LNCaP clone FGC (cell line): ENCODE results near the gene PODXL.
"Not testable (repeated sequence)": the region's sequence is repeated elsewhere in the genome, so short reads cannot be mapped to it uniquely, and the experiment has no call there.

ENCODE experiments used
- DNase-seq: peaks from one replicate; pipeline ENCODE4 v3.0.0-alpha.2; 2011; ENCODE audit warnings: low read depth
- H3K4me3 ChIP-seq: 2 replicates; pipeline ENCODE4 v1.5.1; 2011; ENCODE audit warnings: mild to moderate bottlenecking, low read depth, low read length, control low read depth
- CTCF ChIP-seq: IDR thresholded peaks from 2 replicates; pipeline ENCODE4 v1.5.1; 2012; ENCODE audit warnings: mild to moderate bottlenecking; ENCODE audit not compliant: control insufficient read depth, insufficient read depth; ENCODE audit errors: extremely low read depth

The PODXL gene

DNA sequence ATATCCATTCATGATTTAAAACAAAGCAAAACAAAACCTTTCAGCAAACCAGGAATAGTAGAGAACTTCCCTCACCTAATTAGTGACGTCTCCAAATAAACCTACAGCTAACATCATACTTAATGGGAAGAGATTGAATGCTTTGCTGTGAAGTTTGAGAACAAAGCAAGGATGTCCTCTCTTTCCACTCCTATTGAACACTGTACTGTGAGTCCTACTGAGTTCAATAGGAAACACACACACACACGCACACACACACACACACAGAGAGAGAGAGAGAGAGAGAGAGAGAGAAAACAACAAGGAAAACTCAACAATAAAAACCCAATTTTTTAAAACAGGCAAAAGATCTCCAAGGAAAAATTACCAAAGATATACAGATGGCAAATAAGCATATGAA, 32.3 kb downstream of the PODXL start:
- no peak overlapping the region for H3K4me3 ChIP-seq
- TF ChIP-seq CTCF, result no peak

DNA sequence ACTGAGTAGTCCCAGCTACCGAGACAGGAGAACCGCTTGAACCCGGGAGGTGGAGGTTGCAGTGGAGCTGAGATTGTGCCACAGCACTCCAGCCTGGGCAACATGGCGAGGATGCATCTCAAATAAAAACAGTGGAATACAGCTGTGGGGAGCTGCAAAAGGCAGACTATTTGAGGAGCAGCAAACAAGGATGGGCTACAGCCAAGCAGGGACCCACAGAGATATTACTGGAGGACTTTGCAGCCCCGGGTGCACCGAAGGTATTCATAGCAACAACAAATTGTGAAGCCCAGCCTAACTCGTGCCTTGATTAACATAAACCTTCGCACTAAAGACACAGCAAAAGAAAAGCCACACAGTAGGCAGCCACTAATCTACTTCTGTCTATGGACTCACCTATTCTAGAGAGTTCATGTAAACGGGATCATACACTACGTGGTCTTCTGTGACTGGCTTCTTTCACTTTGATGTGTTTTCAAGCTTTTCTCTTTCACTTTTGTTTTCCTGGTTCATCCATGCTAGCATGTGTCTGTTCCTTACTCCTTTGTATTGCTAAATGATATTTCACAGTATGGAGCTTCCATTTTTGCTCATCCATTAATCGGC, 34.0 kb downstream of the PODXL start:
- TF ChIP-seq CTCF, result no peak
- no peak overlapping the region for H3K4me3 ChIP-seq
- no peak for DNase-seq

More for the DNA sequence above, 32.3 kb downstream of the PODXL start:
- DNase-seq, result no peak

DNA sequence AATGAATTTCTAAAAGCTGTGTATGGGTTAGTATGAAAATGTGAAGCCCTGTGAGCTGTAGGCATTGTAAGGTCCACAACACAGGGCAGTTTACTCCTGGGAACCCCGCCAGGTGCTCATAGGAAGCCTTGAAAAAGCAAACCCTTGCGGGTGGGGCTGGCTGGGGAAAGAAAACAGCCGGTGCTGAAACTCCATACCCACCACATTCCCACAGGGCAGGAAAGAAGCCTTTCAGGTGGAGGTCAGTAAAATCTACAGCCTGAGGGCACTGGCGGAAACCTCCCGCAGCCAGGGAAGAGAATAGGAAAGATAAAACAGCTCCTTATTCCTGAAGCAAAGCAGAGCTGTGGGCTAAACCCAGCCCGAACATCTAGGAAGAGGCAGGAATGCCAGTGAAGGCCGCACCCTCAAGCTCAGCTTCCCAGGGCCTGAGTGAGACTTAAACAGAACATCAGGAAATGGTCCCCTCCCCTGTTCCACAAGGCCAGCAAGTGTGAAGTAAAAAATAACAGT, 34.7 kb downstream of the PODXL start:
- TF ChIP-seq CTCF, result no peak
- DNase-seq, result no peak
- H3K4me3 ChIP-seq, result no peak overlapping the region

DNA sequence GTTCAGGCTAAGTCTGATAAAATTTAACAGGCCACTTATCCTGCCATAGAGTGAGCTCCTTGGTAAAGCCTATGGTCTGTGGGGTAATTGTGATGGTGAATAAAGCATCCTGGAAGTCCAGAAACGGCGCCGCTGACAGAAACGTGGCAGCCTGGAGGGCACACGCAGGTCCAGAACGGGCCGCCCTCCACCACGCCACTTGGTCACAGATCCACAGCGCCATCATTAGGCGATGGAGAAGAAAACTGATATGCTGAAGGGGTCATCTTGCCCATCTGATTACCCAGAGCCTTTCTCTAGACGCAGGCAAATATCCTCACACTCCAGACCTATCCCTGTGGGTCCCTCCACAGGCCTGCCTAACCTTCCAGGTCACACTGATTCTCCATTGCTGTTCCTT, 37.8 kb downstream of the PODXL start:
- no peak overlapping the region for H3K4me3 ChIP-seq
- TF ChIP-seq CTCF, result no peak
- no peak for DNase-seq

DNA sequence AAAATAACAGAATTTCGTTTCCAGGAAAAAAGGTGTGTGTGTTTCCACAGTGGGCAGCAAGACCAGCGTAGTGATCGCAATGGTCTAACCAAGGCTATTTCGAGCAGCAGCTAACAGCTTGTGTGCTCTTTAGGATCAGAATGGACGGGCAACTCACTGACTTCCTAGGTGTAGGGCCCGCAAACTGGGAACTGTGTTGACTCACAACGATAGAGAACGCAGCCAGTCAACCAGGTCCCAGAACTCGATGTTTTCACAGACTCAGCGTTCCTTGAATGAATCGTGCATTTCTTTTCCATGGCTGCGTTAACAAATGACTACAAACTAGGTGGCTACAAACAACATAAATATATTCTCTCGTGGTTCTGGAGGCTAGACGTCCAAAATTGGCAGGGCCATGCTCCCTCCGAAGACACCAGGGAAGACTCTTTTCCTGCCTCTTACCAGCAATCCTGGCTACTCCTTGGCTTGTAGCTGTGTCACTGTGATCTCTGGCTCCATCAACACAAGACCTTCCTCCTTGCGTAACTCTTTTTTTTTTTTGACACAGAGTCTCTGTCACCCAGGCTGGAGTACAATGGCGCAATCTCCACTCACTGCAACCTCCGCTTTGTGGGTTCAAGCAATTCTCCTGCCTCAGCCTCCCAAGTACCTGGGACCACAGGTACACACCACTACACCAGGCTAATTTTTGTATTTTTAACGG, 39.1 kb downstream of the PODXL start:
- DNase-seq, result no peak
- no peak for TF ChIP-seq CTCF
- H3K4me3 ChIP-seq, result no peak overlapping the region

- DNase-seq, H3K4me3 ChIP-seq: not testable (repeated sequence)
Observed at GRCh38 chr7:131515471-131515870, 41.0 kb downstream of the PODXL start.

GRCh38 chr7:131513245-131514061, 43.0 kb downstream of the PODXL start:
- peak; percentile 64 for DNase-seq
- peak; percentile 100 for TF ChIP-seq CTCF
- H3K4me3 ChIP-seq, result no peak overlapping the region
